K562 (cell line): ENCODE measurements around the gene FTSJ1. TPM values are rescaled to one million over a fixed set of nuclear protein-coding genes. Genes with fewer than 3 reads are reported as not detected.

ENCODE experiments used
- ARID1B ChIP-seq: fragments of 450-650 bp; IDR thresholded peaks from 2 replicates; pipeline ENCODE4 v1.6.1; 2016; ENCODE audit warnings: antibody characterized with exemption, mild to moderate bottlenecking, inconsistent platforms
- E2F3 ChIP-seq: fragments of 250-450 bp; sonication (Bioruptor Pico); IDR thresholded peaks from 2 replicates; pipeline ENCODE4 v1.4.0; 2020; ENCODE audit warnings: mild to moderate bottlenecking
- GABPA ChIP-seq: fragments of 200-800 bp; sonication (Bioruptor generic); conservative IDR thresholded peaks from 2 replicates; pipeline ENCODE4 v1.6.1; 2016; ENCODE audit warnings: low read depth, missing genetic modification characterization, missing compliant biosample characterization
- HDAC2 ChIP-seq: fragments of 450-650 bp; IDR thresholded peaks from 2 replicates; pipeline ENCODE4 v1.6.1; 2016; ENCODE audit warnings: mild to moderate bottlenecking
- KDM5B ChIP-seq: fragments of 200-600 bp; sonication (generic); IDR thresholded peaks from 2 replicates; pipeline ENCODE4 v1.6.1; 2012; ENCODE audit warnings: low read depth, mild to moderate bottlenecking, moderate library complexity, low read length, control low read depth, inconsistent platforms; ENCODE audit not compliant: insufficient replicate concordance
- MTA2 ChIP-seq: fragments of 450-650 bp; IDR thresholded peaks from 2 replicates; pipeline ENCODE4 v1.6.1; 2016; ENCODE audit warnings: low read depth
- NRF1 ChIP-seq, 2 experiments: fragments of 450-650 bp; IDR thresholded peaks in 1 of 2; conservative IDR thresholded peaks in 1 of 2; 2 replicates each; pipeline ENCODE4 v1.6.1; 2014; ENCODE audit warnings: mild to moderate bottlenecking in 2 of 2
- PCBP2 ChIP-seq: fragments of 200-400 bp; formaldehyde crosslinking; IDR thresholded peaks from 2 replicates; pipeline ENCODE4 v1.6.1; 2018; ENCODE audit warnings: low read length, low read depth, mild to moderate bottlenecking, moderate library complexity; ENCODE audit not compliant: poor library complexity, severe bottlenecking
- POLR2B ChIP-seq: fragments of 450-650 bp; IDR thresholded peaks from 2 replicates; pipeline ENCODE4 v1.6.1; 2018; ENCODE audit warnings: low read depth; ENCODE audit not compliant: partially characterized antibody
- SIN3B ChIP-seq: fragments of 450-650 bp; IDR thresholded peaks from 2 replicates; pipeline ENCODE4 v1.6.1; 2017; ENCODE audit warnings: low read depth, mild to moderate bottlenecking, moderate library complexity
- SIRT6 ChIP-seq: IDR thresholded peaks from one replicate; pipeline ENCODE4 v1.6.1; 2012; ENCODE audit warnings: low read depth, mild to moderate bottlenecking, control low read depth, inconsistent platforms, low read length, moderate library complexity
- STAT5B ChIP-seq: fragments of 250-450 bp; sonication (Bioruptor Pico); IDR thresholded peaks from 2 replicates; pipeline ENCODE4 v1.8.0; 2021; ENCODE audit warnings: mild to moderate bottlenecking, inconsistent platforms
- TAL1 ChIP-seq: fragments of 450-650 bp; IDR thresholded peaks from 2 replicates; pipeline ENCODE4 v1.6.1; 2016; ENCODE audit warnings: mild to moderate bottlenecking
- ZNF589 ChIP-seq: fragments of 200-800 bp; sonication (Bioruptor generic); IDR thresholded peaks from 2 replicates; pipeline ENCODE4 v1.6.1; 2016; ENCODE audit warnings: low read depth, missing genetic modification characterization, missing compliant biosample characterization
- ZNF644 ChIP-seq: fragments of 200-800 bp; sonication (Bioruptor generic); IDR thresholded peaks from 2 replicates; pipeline ENCODE4 v1.6.1; 2016; ENCODE audit warnings: low read depth, missing genetic modification characterization, missing compliant biosample characterization
- ZZZ3 ChIP-seq: fragments of 450-650 bp; IDR thresholded peaks from 2 replicates; pipeline ENCODE4 v1.6.1; 2016; ENCODE audit warnings: antibody characterized with exemption, mild to moderate bottlenecking, moderate library complexity
- polyA plus RNA-seq, 8 experiments: library from polyadenylated mRNA; depleted of rRNA in 4 of 8; stranded (reverse) in 5 of 8; unstranded in 3 of 8; fragments of >200 nt; fragmentation: Nextera tagmentation in 2 of 8; fragmentation: Illumina TruSeq in 1 of 8; extraction: Ambion mirVana in 2 of 8; extraction: Trizol in 1 of 8; gene quantifications; 2 replicates each; pipeline versions ENCODE4 v1.2.1 to v1.2.3, GENCODE V29; 2011 to 2014; ENCODE audit warnings: inconsistent platforms in 1 of 8, missing spikeins in 1 of 8
- total RNA-seq, 7 experiments: library from RNA; depleted of rRNA in 6 of 7; stranded (reverse); fragments of >200 nt in 6 of 7; fragmentation: Illumina TruSeq in 2 of 7; extraction: Trizol in 2 of 7; gene quantifications; 2 replicates each; pipeline versions ENCODE4 v1.2.1 to v1.2.3, GENCODE V29; 2011 to 2021; ENCODE audit warnings: low replicate concordance in 1 of 7
- TF ChIP-seq, protein P1 (sequence below): fragments of 450-650 bp; IDR thresholded peaks from 2 replicates; pipeline ENCODE4 v1.6.1; 2016; ENCODE audit warnings: low read depth, mild to moderate bottlenecking, moderate library complexity
- TF ChIP-seq, protein P2 (sequence below): sonication (generic); formaldehyde crosslinking; IDR thresholded peaks from 2 replicates; pipeline ENCODE4 v1.8.0; 2022; ENCODE audit warnings: mild to moderate bottlenecking, missing genetic modification reagents
- TF ChIP-seq, protein P3 (sequence below): sonication (generic); IDR thresholded peaks from 2 replicates; pipeline ENCODE4 v1.6.1; 2016
- TF ChIP-seq, protein P4 (sequence below): sonication (generic); formaldehyde crosslinking; IDR thresholded peaks from 2 replicates; pipeline ENCODE4 v1.8.0; 2023; ENCODE audit warnings: mild to moderate bottlenecking, missing genetic modification reagents

Gene FTSJ1
- total and polyA plus RNA-seq, 9 of the 15 experiments (the other 6 are each of a cell fraction or from before 2014, with no cell fraction given) = 12.2 to 95.6 (median 71.6) TPM

DNA sequence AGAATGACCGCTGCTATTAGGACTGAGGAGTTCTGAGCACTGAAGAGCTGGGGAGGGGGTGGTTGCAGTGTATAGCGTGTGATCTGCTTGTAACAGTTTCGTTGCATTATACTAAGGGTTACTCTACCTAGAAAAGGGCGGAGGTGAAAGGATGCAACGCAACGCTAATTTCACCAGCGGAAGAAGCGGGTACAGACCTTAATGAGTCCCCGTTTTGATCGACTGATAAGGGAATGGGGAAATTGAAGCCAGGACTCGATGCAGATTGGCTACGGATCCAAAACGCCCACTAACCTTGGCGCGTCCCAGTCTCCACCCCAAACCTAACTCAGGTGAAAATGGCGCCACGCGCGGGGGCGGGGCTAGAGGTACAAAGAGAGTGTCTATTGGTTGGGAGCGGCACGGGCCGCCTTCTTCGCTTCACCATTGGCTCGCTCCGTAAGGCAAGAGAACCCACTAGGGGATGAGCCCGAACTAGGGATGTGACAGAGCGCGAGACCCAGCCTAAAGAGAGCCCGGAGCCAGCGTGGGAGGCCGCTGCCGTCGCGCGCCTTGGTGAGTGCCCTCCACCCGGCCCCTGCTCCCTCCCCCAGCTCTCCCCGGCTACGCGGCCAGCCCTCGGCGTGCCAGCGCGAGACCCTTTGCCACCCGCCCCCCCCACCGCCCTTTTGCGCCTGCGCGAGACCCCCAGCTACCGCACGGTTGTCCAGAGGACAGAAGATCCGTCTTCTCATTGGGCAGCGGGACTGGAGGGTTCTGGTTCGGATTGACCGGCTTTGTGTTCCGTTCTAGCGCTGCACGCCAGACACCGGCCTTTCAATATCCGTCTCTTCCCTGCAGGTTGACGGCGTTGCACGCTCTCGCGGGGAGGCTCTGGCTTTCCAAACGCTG lies 45.6 kb downstream of the FTSJ1 start, which contains the start of gene EBP (continued):
- TF ChIP-seq, protein P1, sequence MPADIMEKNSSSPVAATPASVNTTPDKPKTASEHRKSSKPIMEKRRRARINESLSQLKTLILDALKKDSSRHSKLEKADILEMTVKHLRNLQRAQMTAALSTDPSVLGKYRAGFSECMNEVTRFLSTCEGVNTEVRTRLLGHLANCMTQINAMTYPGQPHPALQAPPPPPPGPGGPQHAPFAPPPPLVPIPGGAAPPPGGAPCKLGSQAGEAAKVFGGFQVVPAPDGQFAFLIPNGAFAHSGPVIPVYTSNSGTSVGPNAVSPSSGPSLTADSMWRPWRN = peak; percentile 88
- TF ChIP-seq, protein P2, sequence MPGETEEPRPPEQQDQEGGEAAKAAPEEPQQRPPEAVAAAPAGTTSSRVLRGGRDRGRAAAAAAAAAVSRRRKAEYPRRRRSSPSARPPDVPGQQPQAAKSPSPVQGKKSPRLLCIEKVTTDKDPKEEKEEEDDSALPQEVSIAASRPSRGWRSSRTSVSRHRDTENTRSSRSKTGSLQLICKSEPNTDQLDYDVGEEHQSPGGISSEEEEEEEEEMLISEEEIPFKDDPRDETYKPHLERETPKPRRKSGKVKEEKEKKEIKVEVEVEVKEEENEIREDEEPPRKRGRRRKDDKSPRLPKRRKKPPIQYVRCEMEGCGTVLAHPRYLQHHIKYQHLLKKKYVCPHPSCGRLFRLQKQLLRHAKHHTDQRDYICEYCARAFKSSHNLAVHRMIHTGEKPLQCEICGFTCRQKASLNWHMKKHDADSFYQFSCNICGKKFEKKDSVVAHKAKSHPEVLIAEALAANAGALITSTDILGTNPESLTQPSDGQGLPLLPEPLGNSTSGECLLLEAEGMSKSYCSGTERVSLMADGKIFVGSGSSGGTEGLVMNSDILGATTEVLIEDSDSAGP (CRISPR knock-in tag) = no peak
- TF ChIP-seq, protein P3, sequence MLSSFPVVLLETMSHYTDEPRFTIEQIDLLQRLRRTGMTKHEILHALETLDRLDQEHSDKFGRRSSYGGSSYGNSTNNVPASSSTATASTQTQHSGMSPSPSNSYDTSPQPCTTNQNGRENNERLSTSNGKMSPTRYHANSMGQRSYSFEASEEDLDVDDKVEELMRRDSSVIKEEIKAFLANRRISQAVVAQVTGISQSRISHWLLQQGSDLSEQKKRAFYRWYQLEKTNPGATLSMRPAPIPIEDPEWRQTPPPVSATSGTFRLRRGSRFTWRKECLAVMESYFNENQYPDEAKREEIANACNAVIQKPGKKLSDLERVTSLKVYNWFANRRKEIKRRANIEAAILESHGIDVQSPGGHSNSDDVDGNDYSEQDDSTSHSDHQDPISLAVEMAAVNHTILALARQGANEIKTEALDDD = peak; percentile 70; the same call in 1 of the 2 replicates
- TF ChIP-seq E2F3 (CRISPR knock-in tag) = 0 out of 2 replicates have a peak, but pooled peaks have one; percentile 34
- TF ChIP-seq ZNF644 (tag) = no peak
- TF ChIP-seq ZNF589 = no peak
- no peak for TF ChIP-seq TAL1
- TF ChIP-seq SIRT6 = no peak
- peak; percentile 51; the same call in 1 of the 2 replicates for TF ChIP-seq GABPA (tag)
- peak; percentile 77 to 80 for TF ChIP-seq NRF1 (conservative IDR thresholded peaks at IDR 0.05 in 1 of 2, IDR thresholded peaks at IDR 0.05 in 1 of 2)
- peak; percentile 70 for TF ChIP-seq KDM5B
- peak; percentile 30; the same call in 1 of the 2 replicates for TF ChIP-seq HDAC2
- TF ChIP-seq POLR2B = peak; percentile 43
- no peak for TF ChIP-seq SIN3B
- TF ChIP-seq STAT5B = no peak
- TF ChIP-seq ZZZ3 = no peak
- peak; percentile 55; the same call in 1 of the 2 replicates for TF ChIP-seq ARID1B
- TF ChIP-seq MTA2 = no peak
- TF ChIP-seq PCBP2 = no peak
- TF ChIP-seq, protein P4, sequence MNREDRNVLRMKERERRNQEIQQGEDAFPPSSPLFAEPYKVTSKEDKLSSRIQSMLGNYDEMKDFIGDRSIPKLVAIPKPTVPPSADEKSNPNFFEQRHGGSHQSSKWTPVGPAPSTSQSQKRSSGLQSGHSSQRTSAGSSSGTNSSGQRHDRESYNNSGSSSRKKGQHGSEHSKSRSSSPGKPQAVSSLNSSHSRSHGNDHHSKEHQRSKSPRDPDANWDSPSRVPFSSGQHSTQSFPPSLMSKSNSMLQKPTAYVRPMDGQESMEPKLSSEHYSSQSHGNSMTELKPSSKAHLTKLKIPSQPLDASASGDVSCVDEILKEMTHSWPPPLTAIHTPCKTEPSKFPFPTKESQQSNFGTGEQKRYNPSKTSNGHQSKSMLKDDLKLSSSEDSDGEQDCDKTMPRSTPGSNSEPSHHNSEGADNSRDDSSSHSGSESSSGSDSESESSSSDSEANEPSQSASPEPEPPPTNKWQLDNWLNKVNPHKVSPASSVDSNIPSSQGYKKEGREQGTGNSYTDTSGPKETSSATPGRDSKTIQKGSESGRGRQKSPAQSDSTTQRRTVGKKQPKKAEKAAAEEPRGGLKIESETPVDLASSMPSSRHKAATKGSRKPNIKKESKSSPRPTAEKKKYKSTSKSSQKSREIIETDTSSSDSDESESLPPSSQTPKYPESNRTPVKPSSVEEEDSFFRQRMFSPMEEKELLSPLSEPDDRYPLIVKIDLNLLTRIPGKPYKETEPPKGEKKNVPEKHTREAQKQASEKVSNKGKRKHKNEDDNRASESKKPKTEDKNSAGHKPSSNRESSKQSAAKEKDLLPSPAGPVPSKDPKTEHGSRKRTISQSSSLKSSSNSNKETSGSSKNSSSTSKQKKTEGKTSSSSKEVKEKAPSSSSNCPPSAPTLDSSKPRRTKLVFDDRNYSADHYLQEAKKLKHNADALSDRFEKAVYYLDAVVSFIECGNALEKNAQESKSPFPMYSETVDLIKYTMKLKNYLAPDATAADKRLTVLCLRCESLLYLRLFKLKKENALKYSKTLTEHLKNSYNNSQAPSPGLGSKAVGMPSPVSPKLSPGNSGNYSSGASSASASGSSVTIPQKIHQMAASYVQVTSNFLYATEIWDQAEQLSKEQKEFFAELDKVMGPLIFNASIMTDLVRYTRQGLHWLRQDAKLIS (CRISPR knock-in tag) = no peak
